Nephron progenitor cell (in vitro differentiated cells): Measurements from ENCODE around the gene INHBB.

Source experiments
- DNase-seq: peaks from one replicate; pipeline ENCODE4 v3.0.0; 2021
- H3K27ac Mint-ChIP-seq: 2 replicates; pipeline ENCODE4 v1.8.0; 2021; ENCODE audit warnings: mild to moderate bottlenecking, moderate library complexity, mixed read lengths
- H3K27me3 Mint-ChIP-seq: 2 replicates; pipeline ENCODE4 v1.8.0; 2021; ENCODE audit warnings: mild to moderate bottlenecking, low read depth, mixed read lengths; ENCODE audit not compliant: poor library complexity
- H3K36me3 Mint-ChIP-seq: 2 replicates; pipeline ENCODE4 v1.8.0; 2021; ENCODE audit warnings: low read depth, mixed read lengths
- H3K4me1 Mint-ChIP-seq: 2 replicates; pipeline ENCODE4 v1.8.0; 2021; ENCODE audit warnings: mixed read lengths
- H3K4me3 Mint-ChIP-seq: 2 replicates; pipeline ENCODE4 v1.8.0; 2021; ENCODE audit warnings: mild to moderate bottlenecking, moderate library complexity, mixed read lengths
- H3K9me3 Mint-ChIP-seq: 2 replicates; pipeline ENCODE4 v1.8.0; 2021; ENCODE audit warnings: mild to moderate bottlenecking, moderate library complexity, mixed read lengths
- TF ChIP-seq, protein P1 (sequence below): fragments of 200-600 bp; sonication (generic); IDR thresholded peaks from 2 replicates; pipeline ENCODE4 v1.5.0; 2021; ENCODE audit warnings: antibody characterized with exemption

The INHBB gene

GRCh38 chr2:120365236-120365793, 19.4 kb downstream of the INHBB start:
- no peaks in the 10 kb centered on the region for H3K4me1 Mint-ChIP-seq

GRCh38 chr2:120366698-120367097, 20.8 kb downstream of the INHBB start:
- Mint-ChIP-seq H3K9me3 (no peaks in the 10 kb centered on the region), H3K27ac (no peak overlapping the region), H3K4me3 (no peak overlapping the region), H3K36me3 (no peaks in the 10 kb centered on the region), H3K27me3 (peaks cover 66% of the 10 kb centered on the region), H3K4me1 (peaks cover 2% of the 10 kb centered on the region)
- no peak for DNase-seq
- TF ChIP-seq, protein P1, sequence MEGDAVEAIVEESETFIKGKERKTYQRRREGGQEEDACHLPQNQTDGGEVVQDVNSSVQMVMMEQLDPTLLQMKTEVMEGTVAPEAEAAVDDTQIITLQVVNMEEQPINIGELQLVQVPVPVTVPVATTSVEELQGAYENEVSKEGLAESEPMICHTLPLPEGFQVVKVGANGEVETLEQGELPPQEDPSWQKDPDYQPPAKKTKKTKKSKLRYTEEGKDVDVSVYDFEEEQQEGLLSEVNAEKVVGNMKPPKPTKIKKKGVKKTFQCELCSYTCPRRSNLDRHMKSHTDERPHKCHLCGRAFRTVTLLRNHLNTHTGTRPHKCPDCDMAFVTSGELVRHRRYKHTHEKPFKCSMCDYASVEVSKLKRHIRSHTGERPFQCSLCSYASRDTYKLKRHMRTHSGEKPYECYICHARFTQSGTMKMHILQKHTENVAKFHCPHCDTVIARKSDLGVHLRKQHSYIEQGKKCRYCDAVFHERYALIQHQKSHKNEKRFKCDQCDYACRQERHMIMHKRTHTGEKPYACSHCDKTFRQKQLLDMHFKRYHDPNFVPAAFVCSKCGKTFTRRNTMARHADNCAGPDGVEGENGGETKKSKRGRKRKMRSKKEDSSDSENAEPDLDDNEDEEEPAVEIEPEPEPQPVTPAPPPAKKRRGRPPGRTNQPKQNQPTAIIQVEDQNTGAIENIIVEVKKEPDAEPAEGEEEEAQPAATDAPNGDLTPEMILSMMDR, result no peak

More at GRCh38 chr2:120365236-120365793, 19.4 kb downstream of the INHBB start:
- H3K27me3 Mint-ChIP-seq, result peaks cover 69% of the 10 kb centered on the region
- no peak overlapping the region for H3K4me3 Mint-ChIP-seq
- no peaks in the 10 kb centered on the region for H3K36me3 Mint-ChIP-seq
- TF ChIP-seq, protein P1, result no peak
- H3K27ac Mint-ChIP-seq, result no peak overlapping the region
- DNase-seq, result no peak
- no peaks in the 10 kb centered on the region for H3K9me3 Mint-ChIP-seq

GRCh38 chr2:120367221-120367620, 21.3 kb downstream of the INHBB start:
- Mint-ChIP-seq H3K27me3 (peaks cover 61% of the 10 kb centered on the region), H3K9me3 (no peaks in the 10 kb centered on the region), H3K4me1 (peaks cover 7% of the 10 kb centered on the region), H3K36me3 (no peaks in the 10 kb centered on the region), H3K4me3 (no peak overlapping the region), H3K27ac (no peak overlapping the region)
- TF ChIP-seq, protein P1, result no peak
- DNase-seq, result no peak

DNA sequence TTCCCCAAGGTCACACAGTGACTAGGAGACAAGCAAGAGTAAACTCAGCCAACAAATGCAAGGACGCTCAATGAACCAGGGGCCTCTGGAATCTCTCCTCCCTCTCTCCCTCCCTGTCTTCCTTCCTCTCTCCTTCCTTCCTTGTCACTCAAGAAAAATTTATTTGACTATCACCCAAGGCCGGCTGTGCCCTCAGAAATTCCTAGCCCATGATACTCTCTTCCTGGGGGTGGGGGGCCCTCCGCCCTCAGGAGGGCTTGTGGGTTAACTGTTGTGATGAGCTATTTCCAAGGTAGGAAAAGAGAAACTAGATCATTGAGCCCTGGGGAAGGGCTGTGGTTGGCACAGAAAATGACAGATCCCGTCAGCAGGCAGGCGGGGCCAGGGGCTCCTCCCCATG, 21.7 kb downstream of the INHBB start:
- TF ChIP-seq, protein P1, result no peak
- H3K9me3 Mint-ChIP-seq, result no peaks in the 10 kb centered on the region
- H3K36me3 Mint-ChIP-seq, result no peaks in the 10 kb centered on the region
- H3K4me3 Mint-ChIP-seq, result no peak overlapping the region
- H3K4me1 Mint-ChIP-seq, result peaks cover 8% of the 10 kb centered on the region
- no peak overlapping the region for H3K27ac Mint-ChIP-seq
- peaks cover 58% of the 10 kb centered on the region for H3K27me3 Mint-ChIP-seq
- DNase-seq, result no peak

- no peaks in the 10 kb centered on the region for H3K9me3 Mint-ChIP-seq
- H3K4me3 Mint-ChIP-seq, result no peak overlapping the region
- TF ChIP-seq, protein P1, result no peak
- no peaks in the 10 kb centered on the region for H3K36me3 Mint-ChIP-seq
- peaks cover 8% of the 10 kb centered on the region for H3K4me1 Mint-ChIP-seq
- DNase-seq, result no peak
- no peak overlapping the region for H3K27ac Mint-ChIP-seq
- H3K27me3 Mint-ChIP-seq, result peaks cover 55% of the 10 kb centered on the region
Measured at GRCh38 chr2:120368086-120368485, 22.1 kb downstream of the INHBB start.

DNA sequence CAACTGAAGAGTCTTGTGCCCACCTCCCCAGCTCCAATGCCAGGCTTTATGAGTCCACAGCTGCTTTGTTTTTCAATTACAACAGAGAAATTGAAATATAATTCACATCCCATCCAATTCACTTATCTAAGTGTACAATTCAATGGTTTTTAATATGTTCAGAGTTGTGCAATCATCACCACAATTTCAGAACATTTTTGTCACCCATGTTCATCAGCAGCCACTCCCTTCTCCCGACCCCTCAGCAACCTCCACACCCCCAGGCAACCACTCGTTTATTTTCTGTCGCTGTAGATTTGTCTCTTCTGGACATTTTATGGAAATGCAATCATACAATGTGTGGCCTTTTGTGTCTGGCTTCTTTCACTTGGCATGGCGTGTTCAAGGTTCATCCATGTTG, 23.3 kb downstream of the INHBB start:
- no peak overlapping the region for H3K27ac Mint-ChIP-seq
- TF ChIP-seq, protein P1, result no peak
- no peak overlapping the region for H3K4me3 Mint-ChIP-seq
- no peaks in the 10 kb centered on the region for H3K9me3 Mint-ChIP-seq
- peaks cover 14% of the 10 kb centered on the region for H3K4me1 Mint-ChIP-seq
- peaks cover 56% of the 10 kb centered on the region for H3K27me3 Mint-ChIP-seq
- no peaks in the 10 kb centered on the region for H3K36me3 Mint-ChIP-seq
- no peak for DNase-seq
